ENCODE measurements around the gene PEG3.

DNA sequence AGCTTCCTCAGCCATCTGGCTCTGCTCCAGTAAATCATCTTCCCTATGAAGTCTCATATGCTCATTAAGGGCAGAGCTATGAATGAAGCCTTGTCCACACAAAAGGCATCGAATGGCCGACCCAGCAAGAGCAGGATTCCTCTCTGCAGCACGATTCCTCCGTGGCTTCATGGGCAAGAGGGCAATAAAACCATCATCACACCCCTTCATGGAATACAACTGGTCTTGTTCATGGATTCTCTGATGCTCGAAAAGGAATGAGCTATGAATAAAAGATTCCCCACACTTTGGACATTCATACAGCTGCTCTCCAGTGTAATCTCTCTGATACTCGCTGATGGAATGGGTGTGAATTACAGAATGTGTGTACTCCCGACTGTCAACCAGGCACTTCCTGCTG lies 25.9 kb downstream of the PEG3 start:
- TF ChIP-seq, protein P1, sequence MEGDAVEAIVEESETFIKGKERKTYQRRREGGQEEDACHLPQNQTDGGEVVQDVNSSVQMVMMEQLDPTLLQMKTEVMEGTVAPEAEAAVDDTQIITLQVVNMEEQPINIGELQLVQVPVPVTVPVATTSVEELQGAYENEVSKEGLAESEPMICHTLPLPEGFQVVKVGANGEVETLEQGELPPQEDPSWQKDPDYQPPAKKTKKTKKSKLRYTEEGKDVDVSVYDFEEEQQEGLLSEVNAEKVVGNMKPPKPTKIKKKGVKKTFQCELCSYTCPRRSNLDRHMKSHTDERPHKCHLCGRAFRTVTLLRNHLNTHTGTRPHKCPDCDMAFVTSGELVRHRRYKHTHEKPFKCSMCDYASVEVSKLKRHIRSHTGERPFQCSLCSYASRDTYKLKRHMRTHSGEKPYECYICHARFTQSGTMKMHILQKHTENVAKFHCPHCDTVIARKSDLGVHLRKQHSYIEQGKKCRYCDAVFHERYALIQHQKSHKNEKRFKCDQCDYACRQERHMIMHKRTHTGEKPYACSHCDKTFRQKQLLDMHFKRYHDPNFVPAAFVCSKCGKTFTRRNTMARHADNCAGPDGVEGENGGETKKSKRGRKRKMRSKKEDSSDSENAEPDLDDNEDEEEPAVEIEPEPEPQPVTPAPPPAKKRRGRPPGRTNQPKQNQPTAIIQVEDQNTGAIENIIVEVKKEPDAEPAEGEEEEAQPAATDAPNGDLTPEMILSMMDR (IDR thresholded peaks at IDR 0.05; ENCODE audit: insufficient read depth, low read depth, low read length), result no peak
- TF ChIP-seq EZH2 (IDR thresholded peaks at IDR 0.05; ENCODE audit: insufficient read depth, low read length), result no peak

Data from astrocyte (in vitro differentiated cells and primary cell).